NCI-H774 (cell line): Measurements from ENCODE around the gene RETSAT.
"Not testable (repeated sequence)": the region's sequence is repeated elsewhere in the genome, so short reads cannot be mapped to it uniquely, and the experiment has no call there.

Experiments
- DNase-seq: peaks from one replicate; lab custom pipeline; 2025; lab: John Stamatoyannopoulos, UW

RETSAT gene

GRCh38 chr2:85378257-85378656, 23.9 kb upstream of the RETSAT start:
- no peak for DNase-seq

- DNase-seq = no peak
These were observed 22.8 kb upstream of the RETSAT start for GRCh38 chr2:85377083-85377482.

GRCh38 chr2:85376291-85377065, 22.1 kb upstream of the RETSAT start:
- no peak for DNase-seq

- no peak for DNase-seq
These were observed 16.7 kb upstream of the RETSAT start for GRCh38 chr2:85371045-85371444.

GRCh38 chr2:85369500-85369899, 15.2 kb upstream of the RETSAT start:
- DNase-seq = no peak

- no peak for DNase-seq
These were observed 14.6 kb upstream of the RETSAT start for GRCh38 chr2:85368921-85369320.

GRCh38 chr2:85367180-85367579, 12.9 kb upstream of the RETSAT start:
- DNase-seq = no peak

GRCh38 chr2:85362653-85363387, 8.5 kb upstream of the RETSAT start:
- DNase-seq = not testable (repeated sequence)

GRCh38 chr2:85357736-85358135, 3.4 kb upstream of the RETSAT start:
- no peak for DNase-seq

- no peak for DNase-seq
These were observed 1.9 kb upstream of the RETSAT start for GRCh38 chr2:85356186-85356585.

- DNase-seq = no peak
These were observed 1.2 kb upstream of the RETSAT start for GRCh38 chr2:85355521-85355920.

- no peak for DNase-seq
These were observed 714 bp upstream of the RETSAT start for GRCh38 chr2:85355073-85355410.

- DNase-seq = no peak
These were observed 447 bp downstream of the RETSAT start for GRCh38 chr2:85353876-85354285.

- no peak for DNase-seq
These were observed 6.7 kb downstream of the RETSAT start for GRCh38 chr2:85347599-85347998.

- no peak for DNase-seq
These were observed 9.9 kb downstream of the RETSAT start for GRCh38 chr2:85344356-85344954.

GRCh38 chr2:85343207-85343895, 11.0 kb downstream of the RETSAT start:
- DNase-seq = not testable (repeated sequence)

- DNase-seq = no peak
These were observed 12.2 kb downstream of the RETSAT start for GRCh38 chr2:85342156-85342555.

- no peak for DNase-seq
These were observed 12.9 kb downstream of the RETSAT start for GRCh38 chr2:85341269-85342029.

- DNase-seq = no peak
These were observed 14.1 kb downstream of the RETSAT start for GRCh38 chr2:85340034-85340892.

- DNase-seq = no peak
These were observed 19.4 kb downstream of the RETSAT start for GRCh38 chr2:85334928-85335327.

- DNase-seq = not testable (repeated sequence)
These were observed 20.5 kb downstream of the RETSAT start for GRCh38 chr2:85333877-85334276.
